ENCODE measurements around the gene CCDC124.

CCDC124 gene

GRCh38 chr19:17951990-17952976, 19.5 kb downstream of the CCDC124 start:
- FAIRE-seq (no peak), DNase-seq (ENCODE audit: low spot score) (no peak)

DNA sequence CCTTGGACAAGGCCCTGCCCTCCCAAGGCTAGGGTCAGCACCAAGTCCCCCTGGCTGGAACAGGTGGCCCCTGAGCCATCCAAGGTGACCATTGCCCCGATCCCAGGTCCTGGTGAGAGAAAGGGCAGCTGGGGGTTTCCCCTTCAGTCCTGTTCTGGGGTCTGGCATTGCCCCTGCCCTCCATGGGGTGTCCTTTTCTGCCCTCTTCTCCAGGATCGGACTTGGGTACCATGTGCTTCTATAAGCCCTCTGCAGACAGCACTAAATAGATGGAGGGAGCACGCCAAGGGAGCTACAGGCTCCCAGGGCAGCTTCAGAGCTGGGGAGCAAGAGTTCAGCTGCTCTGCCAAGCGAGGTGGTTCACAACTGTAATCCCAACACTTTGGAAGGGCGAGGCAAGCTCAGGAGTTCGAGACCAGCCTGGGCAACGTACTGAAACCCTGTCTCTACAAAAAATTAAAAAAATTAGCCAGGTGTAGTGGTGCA, 20.5 kb downstream of the CCDC124 start:
- no peak for DNase-seq (ENCODE audit: low spot score)
- no peak for FAIRE-seq

- FAIRE-seq = no peak
- DNase-seq (ENCODE audit: low spot score) = no peak
Observed at GRCh38 chr19:17953869-17954268, 21.1 kb downstream of the CCDC124 start.

DNA sequence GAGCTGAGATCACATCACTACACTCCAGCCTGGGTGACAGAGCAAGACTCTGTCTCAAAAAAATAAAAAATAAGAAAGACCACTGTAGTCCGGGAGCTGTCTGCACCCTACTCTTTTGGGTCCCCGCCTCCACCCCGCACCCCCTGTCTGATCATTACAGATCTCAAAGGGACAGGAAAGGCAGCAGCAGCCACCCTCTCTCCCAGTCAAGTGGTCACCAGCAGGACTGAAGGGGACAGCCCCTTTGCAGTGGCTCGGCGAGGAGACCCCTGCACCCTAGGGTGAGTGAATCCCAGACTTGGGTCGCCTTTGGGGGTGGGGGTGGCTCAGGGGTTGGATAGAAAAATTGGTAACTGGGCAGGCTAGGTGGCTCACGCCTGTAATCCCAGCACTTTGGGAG, 21.6 kb downstream of the CCDC124 start:
- no peak for FAIRE-seq
- no peak for DNase-seq (ENCODE audit: low spot score)

DNA sequence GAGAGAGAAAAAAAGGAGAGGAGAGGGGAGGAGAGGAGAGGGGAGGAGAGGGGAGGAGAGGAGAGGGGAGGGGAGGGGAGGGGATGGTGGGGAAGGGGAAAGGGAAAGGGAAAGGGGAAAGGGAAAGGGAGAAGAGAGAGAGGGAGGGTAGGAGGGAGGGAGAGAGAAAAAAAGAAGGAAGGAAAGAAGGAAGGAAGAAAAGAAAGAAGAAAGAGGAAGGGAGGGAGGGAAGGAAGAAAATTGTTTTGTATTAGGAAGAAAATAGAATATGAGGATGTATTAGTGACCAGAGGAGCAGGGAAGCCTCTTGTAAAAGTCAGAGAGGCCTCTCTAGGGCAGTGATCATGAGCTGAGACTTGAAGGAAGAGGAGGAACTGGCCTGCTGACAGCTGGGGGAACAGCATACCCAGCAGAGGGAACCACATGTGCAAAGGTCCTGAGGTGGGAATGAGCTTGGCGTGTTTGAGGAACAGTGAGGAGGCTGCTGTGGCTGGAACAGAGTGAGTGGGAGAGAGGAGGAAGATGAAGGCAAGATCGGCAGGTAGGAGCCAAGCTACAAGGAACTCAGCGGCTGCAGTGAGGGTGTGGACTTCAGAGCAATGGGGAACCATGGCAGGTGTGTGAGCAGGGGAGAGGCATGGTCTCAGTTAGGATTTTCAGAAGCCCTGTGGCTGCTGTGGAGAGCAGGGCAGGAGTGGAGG, 24.5 kb downstream of the CCDC124 start:
- DNase-seq (ENCODE audit: low spot score) (no peak), FAIRE-seq (no peak)

GRCh38 chr19:17957885-17958284, 25.1 kb downstream of the CCDC124 start:
- FAIRE-seq (no peak), DNase-seq (ENCODE audit: low spot score) (no peak)

- DNase-seq (ENCODE audit: low spot score) (no peak), FAIRE-seq (no peak)
Observed at GRCh38 chr19:17963936-17964691, 31.3 kb downstream of the CCDC124 start.

DNA sequence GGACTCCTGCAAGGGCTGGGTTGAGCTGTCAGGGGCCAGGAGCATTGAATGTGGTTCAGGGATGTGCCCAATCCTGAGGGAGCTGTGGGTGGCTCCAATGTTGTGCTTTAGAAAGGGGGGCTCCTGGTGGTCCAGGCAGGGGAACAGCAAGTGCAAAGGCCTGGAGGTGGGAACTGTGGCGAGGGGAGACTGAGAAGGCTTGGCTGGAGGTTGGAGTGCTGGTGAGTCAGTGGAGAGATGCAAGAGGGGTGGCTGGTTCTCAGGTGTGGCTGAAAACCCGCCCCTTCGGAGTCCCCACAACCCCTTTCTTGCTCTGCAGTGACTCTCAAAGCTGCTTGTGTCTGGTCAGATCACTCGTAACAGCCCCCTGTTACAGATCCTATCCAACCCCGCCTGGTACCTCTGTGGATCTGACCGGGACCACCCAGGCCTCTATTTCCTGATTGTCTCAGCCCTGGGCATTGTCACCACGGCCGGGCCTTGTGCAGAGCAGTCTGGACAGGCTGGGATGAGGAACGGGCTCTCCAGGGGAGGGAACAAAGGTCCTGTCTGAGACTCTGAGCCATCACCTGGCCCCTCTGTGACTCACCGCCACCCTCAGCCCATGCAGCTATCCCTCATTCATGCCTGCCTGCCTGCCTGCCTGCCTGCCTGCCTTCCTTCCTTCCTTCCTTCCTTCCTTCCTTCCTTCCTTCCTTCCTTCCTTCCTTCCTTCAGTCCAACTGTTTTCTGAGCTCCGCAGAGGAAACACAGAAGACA, 32.7 kb downstream of the CCDC124 start:
- no peak for FAIRE-seq
- DNase-seq (ENCODE audit: low spot score) = no peak

- FAIRE-seq = no peak
- DNase-seq (ENCODE audit: low spot score) = no peak
Observed at GRCh38 chr19:17966129-17966483, 33.3 kb downstream of the CCDC124 start.

GRCh38 chr19:17966550-17967256, 33.9 kb downstream of the CCDC124 start, which contains the start of gene KCNN1:
TSS of gene KCNN1 (plus strand) at chr19:17967107. CDS start at chr19:17973889, 6,782 bp downstream.
- no peak for FAIRE-seq

GRCh38 chr19:17967257-17968051, 34.6 kb downstream of the CCDC124 start:
- DNase-seq (ENCODE audit: low spot score) (no peak), FAIRE-seq (no peak)

More at GRCh38 chr19:17966550-17967256, 33.9 kb downstream of the CCDC124 start, which contains the start of gene KCNN1:
- DNase-seq (ENCODE audit: low spot score) = no peak

DNA sequence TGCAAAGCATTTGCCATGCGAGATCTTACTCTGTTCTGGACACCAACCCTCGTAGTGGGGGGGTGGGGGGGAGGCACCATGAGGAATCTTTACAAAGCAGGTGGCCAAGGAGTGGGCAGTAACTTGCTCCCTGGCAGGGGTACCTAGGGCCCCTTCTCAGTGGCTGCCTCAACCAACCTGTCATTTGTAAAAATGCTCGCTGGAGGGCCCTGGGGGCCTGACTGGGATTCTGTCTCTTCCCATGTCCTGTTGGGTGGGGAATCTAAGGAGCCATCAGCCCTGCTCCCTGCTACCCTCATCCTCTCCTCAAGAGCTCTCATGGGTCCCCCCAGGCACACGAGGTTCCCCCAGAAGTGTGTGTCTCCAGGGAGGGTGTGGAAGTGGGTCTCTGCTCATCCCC, 35.5 kb downstream of the CCDC124 start:
- FAIRE-seq (no peak), DNase-seq (ENCODE audit: low spot score) (no peak)

DNA sequence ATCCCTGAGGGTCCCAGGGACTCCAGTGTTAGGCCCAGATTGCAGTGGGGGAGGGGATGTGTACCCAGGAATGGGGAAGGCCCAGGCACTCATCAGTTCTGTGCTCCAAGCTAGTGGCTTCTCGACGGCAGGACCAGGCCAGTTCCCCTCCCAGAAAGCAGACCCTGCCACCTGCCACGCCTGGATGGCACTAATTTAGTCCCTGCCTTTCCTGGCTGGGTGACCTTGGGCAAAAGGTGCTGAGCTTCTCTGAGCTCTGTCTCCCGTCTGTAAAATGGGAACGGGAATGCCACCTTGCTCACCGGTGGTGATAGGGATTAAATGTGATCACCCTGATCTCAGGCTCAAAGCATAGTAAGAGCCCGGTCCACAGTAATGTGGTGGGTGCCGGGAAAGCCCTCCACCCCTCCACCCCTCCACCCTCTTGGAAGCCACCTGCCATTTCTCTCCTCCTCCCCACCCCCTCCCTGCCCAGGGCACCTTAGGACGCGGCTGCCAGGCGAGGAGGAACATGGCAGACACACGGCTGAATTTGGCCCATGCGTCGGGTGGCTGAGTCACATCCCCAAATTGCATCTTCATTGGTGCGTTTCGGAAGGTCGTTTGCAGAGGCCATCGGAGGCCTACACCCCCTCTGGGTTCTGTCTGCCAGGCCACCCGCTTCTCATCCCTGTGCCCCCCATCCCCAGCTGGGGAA, 36.4 kb downstream of the CCDC124 start:
- DNase-seq (ENCODE audit: low spot score) (no peak), FAIRE-seq (no peak)

GRCh38 chr19:17972230-17972629, 39.4 kb downstream of the CCDC124 start:
- no peak for FAIRE-seq

GRCh38 chr19:17973759-17974158, 40.9 kb downstream of the CCDC124 start:
- no peak for FAIRE-seq
- DNase-seq (ENCODE audit: low spot score) = no peak

More at GRCh38 chr19:17972230-17972629, 39.4 kb downstream of the CCDC124 start:
- DNase-seq (ENCODE audit: low spot score) = no peak

DNA sequence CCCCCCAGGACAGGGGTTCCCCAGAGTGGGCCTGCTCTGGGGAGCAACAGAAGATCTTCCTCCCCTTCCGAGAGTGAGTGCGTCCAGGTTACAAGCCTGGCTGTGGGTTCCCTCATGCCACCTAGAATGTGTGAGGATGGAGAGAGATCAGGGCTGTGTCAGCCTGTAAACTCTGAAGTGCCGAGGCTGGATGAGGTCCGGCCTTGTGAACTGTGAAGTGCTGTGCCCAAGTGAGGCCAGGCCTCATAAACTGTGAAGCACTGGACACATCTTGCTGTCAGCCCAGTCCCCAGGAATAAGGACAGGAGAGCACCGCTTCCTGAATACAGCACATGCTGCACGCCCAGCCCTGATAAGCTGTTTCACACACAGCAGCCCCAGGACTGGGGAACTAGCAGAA, 41.7 kb downstream of the CCDC124 start:
- DNase-seq (ENCODE audit: low spot score) (no peak), FAIRE-seq (no peak)

GRCh38 chr19:17975032-17975431, 42.2 kb downstream of the CCDC124 start:
- FAIRE-seq (no peak), DNase-seq (ENCODE audit: low spot score) (no peak)

- no peak for DNase-seq (ENCODE audit: low spot score)
- no peak for FAIRE-seq
Observed at GRCh38 chr19:17977021-17977420, 44.2 kb downstream of the CCDC124 start.

- no peak for FAIRE-seq
- DNase-seq (ENCODE audit: low spot score) = no peak
Observed at GRCh38 chr19:17977488-17977887, 44.7 kb downstream of the CCDC124 start.
